ENCODE results near the gene IQSEC1.

Gene IQSEC1

GRCh38 chr3:12878141-12878574 is 195.1 kb downstream of the IQSEC1 start:
- Histone ChIP-seq H3K9ac (ENCODE audit: low read length) (no peak overlapping the region), H3K36me3 (ENCODE audit: control insufficient read depth, insufficient read depth, low read length) (no peaks in the 10 kb centered on the region), H3K4me3 (ENCODE audit: low read depth, low read length) (no peak overlapping the region), H3K27me3 (ENCODE audit: control insufficient read depth, insufficient read depth, low read length) (peaks cover 30% of the 10 kb centered on the region), H3K4me1 (ENCODE audit: control insufficient read depth, insufficient read depth, low read length) (peaks cover 8% of the 10 kb centered on the region; the same call in 1 of the 2 replicates), H3K27ac (ENCODE audit: low read depth, low read length) (no peak overlapping the region), H3K9me3 (ENCODE audit: control insufficient read depth, insufficient read depth, low read depth, low read length) (no peaks in the 10 kb centered on the region)

DNA sequence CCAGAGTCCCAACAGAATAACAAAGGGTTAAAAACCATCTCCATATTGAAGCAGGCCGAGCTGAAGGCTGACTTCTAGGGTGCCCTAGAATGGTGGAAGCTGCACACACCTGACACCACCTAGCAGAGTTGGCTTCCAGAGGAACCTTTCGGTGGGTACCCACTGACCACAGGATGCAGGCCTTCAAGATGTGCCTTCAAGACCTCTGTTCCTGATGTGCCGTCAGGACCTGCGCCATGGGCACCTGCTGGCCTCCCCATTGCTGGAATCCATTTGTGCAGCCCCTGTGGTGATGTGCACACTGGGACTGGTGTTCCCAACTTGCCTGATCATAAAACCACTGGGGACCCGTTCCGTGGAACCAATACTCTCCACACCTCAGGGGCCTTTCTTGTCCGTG is 196.2 kb downstream of the IQSEC1 start:
- H3K9ac ChIP-seq (ENCODE audit: low read length), result no peak overlapping the region
- no peaks in the 10 kb centered on the region for H3K9me3 ChIP-seq (ENCODE audit: control insufficient read depth, insufficient read depth, low read depth, low read length)

GRCh38 chr3:12875857-12876836 is 197.1 kb downstream of the IQSEC1 start:
- peak overlapping the region; percentile 28 for H3K9ac ChIP-seq (ENCODE audit: low read length)
- H3K36me3 ChIP-seq (ENCODE audit: control insufficient read depth, insufficient read depth, low read length), result no peaks in the 10 kb centered on the region
- H3K27ac ChIP-seq (ENCODE audit: low read depth, low read length), result no peak overlapping the region
- H3K27me3 ChIP-seq (ENCODE audit: control insufficient read depth, insufficient read depth, low read length), result peaks cover 47% of the 10 kb centered on the region
- H3K4me3 ChIP-seq (ENCODE audit: low read depth, low read length), result peak overlapping the region; percentile 61
- H3K9me3 ChIP-seq (ENCODE audit: control insufficient read depth, insufficient read depth, low read depth, low read length), result no peaks in the 10 kb centered on the region
- H3K4me1 ChIP-seq (ENCODE audit: control insufficient read depth, insufficient read depth, low read length), result peaks cover 8% of the 10 kb centered on the region; the same call in 1 of the 2 replicates

More for the DNA sequence above, 196.2 kb downstream of the IQSEC1 start:
- H3K36me3 ChIP-seq (ENCODE audit: control insufficient read depth, insufficient read depth, low read length), result no peaks in the 10 kb centered on the region
- H3K27me3 ChIP-seq (ENCODE audit: control insufficient read depth, insufficient read depth, low read length), result peaks cover 40% of the 10 kb centered on the region
- no peak overlapping the region for H3K27ac ChIP-seq (ENCODE audit: low read depth, low read length)
- no peak overlapping the region for H3K4me3 ChIP-seq (ENCODE audit: low read depth, low read length)
- peaks cover 8% of the 10 kb centered on the region; the same call in 1 of the 2 replicates for H3K4me1 ChIP-seq (ENCODE audit: control insufficient read depth, insufficient read depth, low read length)

DNA sequence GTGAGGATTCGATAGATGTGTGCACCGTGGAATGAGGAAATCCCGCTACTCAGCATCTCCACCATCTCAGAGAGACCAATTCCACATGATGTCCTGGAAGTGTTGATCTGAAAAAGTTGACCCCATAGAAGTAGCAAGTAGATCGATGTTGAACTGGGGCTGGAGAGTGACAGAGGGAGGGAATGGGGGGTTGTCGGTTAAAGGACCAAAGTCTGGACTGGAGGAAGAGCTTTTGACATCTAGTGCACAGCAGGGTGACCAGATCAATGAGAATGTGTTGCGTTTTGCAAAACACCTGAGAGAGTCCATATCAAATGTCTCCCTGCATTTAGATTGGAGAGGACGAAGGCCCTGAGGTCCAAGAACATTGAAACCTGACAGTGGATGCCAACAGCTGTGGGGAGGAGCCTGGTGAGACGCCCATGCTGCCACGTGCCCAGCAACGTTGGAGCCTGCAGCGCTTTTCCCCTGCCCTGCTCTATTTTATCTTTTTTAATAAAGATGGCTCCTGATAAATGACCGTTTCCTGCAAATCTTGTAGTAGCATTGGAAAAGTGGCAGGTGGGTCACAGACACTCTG is 201.7 kb downstream of the IQSEC1 start:
- no peaks in the 10 kb centered on the region for H3K9me3 ChIP-seq (ENCODE audit: control insufficient read depth, insufficient read depth, low read depth, low read length)
- H3K36me3 ChIP-seq (ENCODE audit: control insufficient read depth, insufficient read depth, low read length), result no peaks in the 10 kb centered on the region
- H3K4me3 ChIP-seq (ENCODE audit: low read depth, low read length), result no peak overlapping the region
- no peak overlapping the region for H3K9ac ChIP-seq (ENCODE audit: low read length)
- peaks cover 11% of the 10 kb centered on the region; the same call in 1 of the 2 replicates for H3K4me1 ChIP-seq (ENCODE audit: control insufficient read depth, insufficient read depth, low read length)
- H3K27ac ChIP-seq (ENCODE audit: low read depth, low read length), result no peak overlapping the region
- H3K27me3 ChIP-seq (ENCODE audit: control insufficient read depth, insufficient read depth, low read length), result peaks cover 63% of the 10 kb centered on the region

DNA sequence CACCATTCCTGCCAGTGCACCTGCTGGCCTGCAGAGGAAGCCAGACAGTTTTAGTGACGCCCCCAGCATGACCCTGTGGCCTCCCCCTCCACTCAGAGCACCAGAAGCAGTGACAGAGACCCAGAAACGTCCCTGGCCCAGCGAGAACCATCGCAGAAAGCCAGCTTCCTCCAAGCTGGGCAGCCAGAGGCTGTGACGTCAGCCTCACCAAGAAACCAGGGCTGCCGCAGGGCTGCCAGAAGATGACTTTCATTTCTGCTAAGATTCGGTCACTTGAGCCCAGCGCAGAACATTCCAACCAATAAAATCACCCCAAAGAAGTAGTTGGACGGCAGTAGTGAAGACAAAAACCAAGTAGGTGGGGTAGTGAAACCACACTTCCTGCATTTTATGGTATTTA is 202.3 kb downstream of the IQSEC1 start:
- no peak overlapping the region for H3K4me3 ChIP-seq (ENCODE audit: low read depth, low read length)
- H3K36me3 ChIP-seq (ENCODE audit: control insufficient read depth, insufficient read depth, low read length), result no peaks in the 10 kb centered on the region
- no peaks in the 10 kb centered on the region for H3K9me3 ChIP-seq (ENCODE audit: control insufficient read depth, insufficient read depth, low read depth, low read length)
- H3K9ac ChIP-seq (ENCODE audit: low read length), result no peak overlapping the region
- H3K27ac ChIP-seq (ENCODE audit: low read depth, low read length), result no peak overlapping the region
- peaks cover 62% of the 10 kb centered on the region for H3K27me3 ChIP-seq (ENCODE audit: control insufficient read depth, insufficient read depth, low read length)
- H3K4me1 ChIP-seq (ENCODE audit: control insufficient read depth, insufficient read depth, low read length), result peaks cover 9% of the 10 kb centered on the region; the same call in 1 of the 2 replicates

DNA sequence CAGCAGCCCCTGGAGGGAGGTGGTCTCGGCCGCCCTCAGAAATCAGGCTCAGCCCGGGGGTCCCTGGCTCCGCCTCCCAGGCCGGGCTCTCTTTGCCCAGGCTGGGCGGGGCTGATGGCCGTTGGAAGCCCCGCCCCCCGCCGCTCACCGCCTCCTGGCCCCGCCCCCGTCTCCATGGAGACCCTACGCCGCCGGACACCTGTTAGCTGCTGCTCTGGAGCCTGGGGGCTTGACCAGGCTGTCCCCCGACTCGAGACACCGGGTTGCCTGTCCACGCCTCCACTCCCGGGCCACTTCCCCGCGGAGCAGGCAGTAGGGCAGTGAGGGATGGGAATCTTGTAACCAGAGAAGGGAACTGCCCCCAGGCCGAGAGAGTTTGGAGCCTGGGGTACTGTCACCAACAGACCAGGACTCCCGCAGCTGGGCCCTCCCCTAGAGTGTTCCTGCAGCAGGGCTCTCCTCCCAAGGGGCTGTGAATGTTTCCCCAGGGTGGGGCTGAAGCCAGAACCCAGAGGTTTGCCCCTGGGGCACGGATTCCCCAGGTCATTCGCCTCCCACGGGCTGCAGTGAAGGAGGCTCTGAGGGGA is 204.1 kb downstream of the IQSEC1 start:
- Histone ChIP-seq H3K9ac (ENCODE audit: low read length) (peak overlapping the region; percentile 51), H3K27me3 (ENCODE audit: control insufficient read depth, insufficient read depth, low read length) (peaks cover 47% of the 10 kb centered on the region), H3K4me1 (ENCODE audit: control insufficient read depth, insufficient read depth, low read length) (peaks cover 3% of the 10 kb centered on the region; the same call in 1 of the 2 replicates), H3K36me3 (ENCODE audit: control insufficient read depth, insufficient read depth, low read length) (no peaks in the 10 kb centered on the region), H3K27ac (ENCODE audit: low read depth, low read length) (no peak overlapping the region), H3K9me3 (ENCODE audit: control insufficient read depth, insufficient read depth, low read depth, low read length) (peaks cover 9% of the 10 kb centered on the region), H3K4me3 (ENCODE audit: low read depth, low read length) (peak overlapping the region; percentile 83)

GRCh38 chr3:12868039-12869034 is 204.9 kb downstream of the IQSEC1 start:
- Histone ChIP-seq H3K27ac (ENCODE audit: low read depth, low read length) (no peak overlapping the region), H3K4me3 (ENCODE audit: low read depth, low read length) (peak overlapping the region; percentile 83), H3K27me3 (ENCODE audit: control insufficient read depth, insufficient read depth, low read length) (peaks cover 45% of the 10 kb centered on the region), H3K9ac (ENCODE audit: low read length) (peak overlapping the region; percentile 51), H3K9me3 (ENCODE audit: control insufficient read depth, insufficient read depth, low read depth, low read length) (peaks cover 9% of the 10 kb centered on the region), H3K4me1 (ENCODE audit: control insufficient read depth, insufficient read depth, low read length) (peaks cover 3% of the 10 kb centered on the region; the same call in 1 of the 2 replicates), H3K36me3 (ENCODE audit: control insufficient read depth, insufficient read depth, low read length) (no peaks in the 10 kb centered on the region)

DNA sequence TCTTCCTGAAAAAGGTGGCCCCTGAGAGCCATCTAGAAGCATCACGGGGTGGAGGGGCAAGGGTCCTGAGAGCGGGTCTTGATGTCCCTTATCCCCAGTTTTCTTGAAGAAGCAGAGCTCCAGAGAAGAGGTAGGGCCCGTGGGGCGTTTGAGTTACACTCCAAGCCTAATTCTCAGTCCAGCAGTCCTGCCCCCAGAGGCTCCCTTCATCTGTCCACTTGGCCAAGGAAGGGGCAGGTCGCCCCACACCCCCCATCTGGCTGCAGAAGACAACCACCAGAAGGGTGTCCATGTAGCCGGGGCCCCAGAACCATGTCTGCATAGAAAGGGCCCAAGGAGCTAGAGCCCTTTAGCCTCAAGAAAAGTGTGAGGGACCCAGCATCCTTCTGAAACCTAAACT is 206.4 kb downstream of the IQSEC1 start:
- H3K9ac ChIP-seq (ENCODE audit: low read length), result no peak overlapping the region
- peaks cover 9% of the 10 kb centered on the region for H3K9me3 ChIP-seq (ENCODE audit: control insufficient read depth, insufficient read depth, low read depth, low read length)
- no peaks in the 10 kb centered on the region for H3K36me3 ChIP-seq (ENCODE audit: control insufficient read depth, insufficient read depth, low read length)
- no peak overlapping the region for H3K4me3 ChIP-seq (ENCODE audit: low read depth, low read length)
- peaks cover 3% of the 10 kb centered on the region; the same call in 1 of the 2 replicates for H3K4me1 ChIP-seq (ENCODE audit: control insufficient read depth, insufficient read depth, low read length)
- H3K27me3 ChIP-seq (ENCODE audit: control insufficient read depth, insufficient read depth, low read length), result peaks cover 33% of the 10 kb centered on the region
- H3K27ac ChIP-seq (ENCODE audit: low read depth, low read length), result no peak overlapping the region

GRCh38 chr3:12865271-12865670 is 208.0 kb downstream of the IQSEC1 start:
- Histone ChIP-seq H3K27ac (ENCODE audit: low read depth, low read length) (no peak overlapping the region), H3K9ac (ENCODE audit: low read length) (no peak overlapping the region), H3K27me3 (ENCODE audit: control insufficient read depth, insufficient read depth, low read length) (peaks cover 20% of the 10 kb centered on the region), H3K4me1 (ENCODE audit: control insufficient read depth, insufficient read depth, low read length) (peaks cover 3% of the 10 kb centered on the region; the same call in 1 of the 2 replicates), H3K9me3 (ENCODE audit: control insufficient read depth, insufficient read depth, low read depth, low read length) (peaks cover 9% of the 10 kb centered on the region), H3K36me3 (ENCODE audit: control insufficient read depth, insufficient read depth, low read length) (no peaks in the 10 kb centered on the region), H3K4me3 (ENCODE audit: low read depth, low read length) (no peak overlapping the region)

GRCh38 chr3:12862387-12862786 is 210.8 kb downstream of the IQSEC1 start:
- H3K4me1 ChIP-seq (ENCODE audit: control insufficient read depth, insufficient read depth, low read length), result no peaks in the 10 kb centered on the region
- peaks cover 9% of the 10 kb centered on the region for H3K9me3 ChIP-seq (ENCODE audit: control insufficient read depth, insufficient read depth, low read depth, low read length)
- H3K4me3 ChIP-seq (ENCODE audit: low read depth, low read length), result no peak overlapping the region
- no peak overlapping the region for H3K9ac ChIP-seq (ENCODE audit: low read length)
- H3K36me3 ChIP-seq (ENCODE audit: control insufficient read depth, insufficient read depth, low read length), result no peaks in the 10 kb centered on the region
- H3K27ac ChIP-seq (ENCODE audit: low read depth, low read length), result no peak overlapping the region
- peaks cover 7% of the 10 kb centered on the region; the same call in 1 of the 2 replicates for H3K27me3 ChIP-seq (ENCODE audit: control insufficient read depth, insufficient read depth, low read length)
